Measurements from ENCODE around the gene PPP1R9B. TPM values are rescaled to one million over a fixed set of nuclear protein-coding genes. Genes with fewer than 3 reads are reported as not detected.

Gene PPP1R9B
- total RNA-seq, 1 experiment from 2014 or later, result 34.8 TPM

GRCh38 chr17:50151937-50152547 is 1.6 kb upstream of the PPP1R9B start:
- ChIA-PET POLR2A (interaction anchor here (0.5 to 5.7 kb wide), 16 partner anchors 9 to 476 kb away, joined by 3 to 35 read pairs (median 4); partner anchors contain the start of genes ITGA3 and PDK2), CTCF (interaction anchor here (0.5 to 4.2 kb wide), 17 partner anchors 9 to 1123 kb away, joined by 3 to 36 read pairs (median 4); partner anchors contain the start of genes COL1A1 and PDK2)
- peak overlapping the region; percentile 80 for H3K27ac Mint-ChIP-seq (ENCODE audit: low read depth, unreplicated experiment)
- H3K36me3 Mint-ChIP-seq (ENCODE audit: insufficient read depth, unreplicated experiment), result no peaks in the 10 kb centered on the region
- H3K4me3 Mint-ChIP-seq (ENCODE audit: unreplicated experiment), result peak overlapping the region; percentile 82
- BruUV-seq (replicated peaks), result TSS peak; percentile 70
- H3K9me3 Mint-ChIP-seq (ENCODE audit: unreplicated experiment), result no peaks in the 10 kb centered on the region
- TF ChIP-seq, protein P1, sequence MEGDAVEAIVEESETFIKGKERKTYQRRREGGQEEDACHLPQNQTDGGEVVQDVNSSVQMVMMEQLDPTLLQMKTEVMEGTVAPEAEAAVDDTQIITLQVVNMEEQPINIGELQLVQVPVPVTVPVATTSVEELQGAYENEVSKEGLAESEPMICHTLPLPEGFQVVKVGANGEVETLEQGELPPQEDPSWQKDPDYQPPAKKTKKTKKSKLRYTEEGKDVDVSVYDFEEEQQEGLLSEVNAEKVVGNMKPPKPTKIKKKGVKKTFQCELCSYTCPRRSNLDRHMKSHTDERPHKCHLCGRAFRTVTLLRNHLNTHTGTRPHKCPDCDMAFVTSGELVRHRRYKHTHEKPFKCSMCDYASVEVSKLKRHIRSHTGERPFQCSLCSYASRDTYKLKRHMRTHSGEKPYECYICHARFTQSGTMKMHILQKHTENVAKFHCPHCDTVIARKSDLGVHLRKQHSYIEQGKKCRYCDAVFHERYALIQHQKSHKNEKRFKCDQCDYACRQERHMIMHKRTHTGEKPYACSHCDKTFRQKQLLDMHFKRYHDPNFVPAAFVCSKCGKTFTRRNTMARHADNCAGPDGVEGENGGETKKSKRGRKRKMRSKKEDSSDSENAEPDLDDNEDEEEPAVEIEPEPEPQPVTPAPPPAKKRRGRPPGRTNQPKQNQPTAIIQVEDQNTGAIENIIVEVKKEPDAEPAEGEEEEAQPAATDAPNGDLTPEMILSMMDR (IDR thresholded peaks at IDR 0.05; ENCODE audit: unreplicated experiment), result no peak
- DNase-seq (ENCODE audit: unreplicated experiment), result peak; percentile 95
- H3K27me3 Mint-ChIP-seq (ENCODE audit: insufficient read depth, unreplicated experiment), result no peaks in the 10 kb centered on the region
- intact Hi-C loops (cut with micrococcal nuclease), result loop anchor here (1.0 kb wide), 1 partner anchor 125 kb away; no protein-coding TSS in a partner anchor
- H3K4me1 Mint-ChIP-seq (ENCODE audit: insufficient read depth, unreplicated experiment), result peaks cover 19% of the 10 kb centered on the region

GRCh38 chr17:50151041-50151936 is 812 bp upstream of the PPP1R9B start:
- H3K4me3 Mint-ChIP-seq (ENCODE audit: unreplicated experiment), result peak overlapping the region; percentile 82
- DNase-seq (ENCODE audit: unreplicated experiment), result peak; percentile 92
- CTCF ChIA-PET, result interaction anchor here (0.5 to 4.2 kb wide), 9 partner anchors 10 to 219 kb away, joined by 3 to 36 read pairs (median 9); partner anchors contain the start of gene PDK2
- BruUV-seq (replicated peaks), result TSS peak; percentile 60
- peaks cover 26% of the 10 kb centered on the region for H3K4me1 Mint-ChIP-seq (ENCODE audit: insufficient read depth, unreplicated experiment)
- peak overlapping the region; percentile 80 for H3K27ac Mint-ChIP-seq (ENCODE audit: low read depth, unreplicated experiment)
- POLR2A ChIA-PET, result interaction anchor here (0.5 to 5.7 kb wide), 20 partner anchors 10 to 475 kb away, joined by 3 to 35 read pairs (median 6); partner anchors contain the start of genes ITGA3 and PDK2
- no peaks in the 10 kb centered on the region for H3K27me3 Mint-ChIP-seq (ENCODE audit: insufficient read depth, unreplicated experiment)
- no peaks in the 10 kb centered on the region for H3K9me3 Mint-ChIP-seq (ENCODE audit: unreplicated experiment)
- H3K36me3 Mint-ChIP-seq (ENCODE audit: insufficient read depth, unreplicated experiment), result no peaks in the 10 kb centered on the region
- TF ChIP-seq, protein P1 (IDR thresholded peaks at IDR 0.05; ENCODE audit: unreplicated experiment), result peak; percentile 52
- intact Hi-C loops (cut with micrococcal nuclease), result loop anchor here (1.0 kb wide), 1 partner anchor 124 kb away; no protein-coding TSS in a partner anchor

- no TSS peak for BruUV-seq (replicated peaks)
- no peaks in the 10 kb centered on the region for H3K27me3 Mint-ChIP-seq (ENCODE audit: insufficient read depth, unreplicated experiment)
- peaks cover 2% of the 10 kb centered on the region for H3K36me3 Mint-ChIP-seq (ENCODE audit: insufficient read depth, unreplicated experiment)
- POLR2A ChIA-PET, result interaction anchor here (0.7 to 5.7 kb wide), 9 partner anchors 12 to 247 kb away, joined by 3 to 35 read pairs (median 7); partner anchors contain the start of gene PDK2
- TF ChIP-seq, protein P1 (IDR thresholded peaks at IDR 0.05; ENCODE audit: unreplicated experiment), result no peak
- CTCF ChIA-PET, result interaction anchor here (0.6 to 4.2 kb wide), 6 partner anchors 12 to 124 kb away, joined by 3 to 36 read pairs (median 4); partner anchors contain the start of gene PDK2
- H3K9me3 Mint-ChIP-seq (ENCODE audit: unreplicated experiment), result no peaks in the 10 kb centered on the region
- peak; percentile 50 for DNase-seq (ENCODE audit: unreplicated experiment)
- no peak overlapping the region for H3K27ac Mint-ChIP-seq (ENCODE audit: low read depth, unreplicated experiment)
- peaks cover 42% of the 10 kb centered on the region for H3K4me1 Mint-ChIP-seq (ENCODE audit: insufficient read depth, unreplicated experiment)
- H3K4me3 Mint-ChIP-seq (ENCODE audit: unreplicated experiment), result peak overlapping the region; percentile 82
- intact Hi-C loops (cut with micrococcal nuclease), result no loop called here
Measured at GRCh38 chr17:50149417-50150353, 792 bp downstream of the PPP1R9B start.
